ENCODE measurements around the gene ARL8A.
"Not testable (repeated sequence)": the region's sequence is repeated elsewhere in the genome, so short reads cannot be mapped to it uniquely, and the experiment has no call there.

The ARL8A gene

DNA sequence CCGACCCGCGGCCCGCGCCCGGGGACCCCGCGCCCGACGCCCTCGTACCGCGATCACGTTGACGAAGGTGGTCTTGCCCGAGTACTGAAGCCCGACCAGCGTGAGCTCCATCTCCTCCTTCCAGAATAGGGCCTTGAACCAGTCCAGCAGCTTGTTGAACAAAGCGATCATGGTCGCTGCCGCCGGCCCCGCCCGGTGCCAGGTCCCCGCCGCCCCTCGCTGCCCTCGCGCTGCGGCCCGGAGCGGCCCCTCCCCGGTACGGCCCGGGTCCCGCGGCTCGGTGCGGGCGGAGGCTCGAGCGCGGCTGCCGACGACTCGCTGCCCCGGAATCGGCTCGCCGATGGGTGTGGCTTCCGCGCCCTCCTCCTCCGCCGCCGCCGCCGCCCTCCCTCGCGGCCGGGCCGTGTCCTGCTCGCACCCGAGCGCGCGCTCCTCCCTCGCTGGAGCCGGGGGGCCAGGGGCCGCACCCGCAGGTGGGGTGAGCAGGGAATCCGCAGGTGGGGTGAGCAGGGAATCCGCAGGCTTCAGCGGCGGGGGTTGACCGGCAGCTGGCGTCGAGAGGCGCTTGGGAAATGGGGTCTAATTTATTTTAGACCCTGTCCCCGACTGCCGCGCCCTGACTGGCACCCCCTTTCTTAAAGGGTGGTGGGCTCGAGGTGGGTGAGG, at the start of gene ARL8A:
Gene ARL8A (minus strand): TSS at position 336 of the 666 bp plus-strand sequence. CDS start 165 bp downstream, at position 171.
- DNase-seq = peak; percentile 71

DNA sequence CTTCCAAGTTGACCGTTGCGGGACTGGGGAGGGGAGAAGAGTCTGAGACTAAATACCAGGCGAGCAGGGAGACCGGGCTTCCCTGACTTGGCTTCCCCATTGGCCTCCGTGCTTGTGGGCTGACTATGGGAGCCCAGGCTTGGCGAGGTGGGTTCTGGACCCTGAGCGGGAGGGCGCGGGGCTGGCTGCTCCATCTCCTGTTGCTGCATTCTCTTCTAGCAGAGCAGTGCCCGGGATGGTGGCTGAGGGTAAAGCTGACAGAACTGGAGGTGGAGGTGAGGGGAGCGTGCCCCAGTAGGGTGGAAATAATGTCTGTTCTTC, 49.8 kb upstream of the ARL8A start:
- no peak for DNase-seq

GRCh38 chr1:202193614-202194327, 49.2 kb upstream of the ARL8A start, which contains the start of gene LGR6:
Gene LGR6 (plus strand): TSS chr1:202193799. CDS start chr1:202193990, 191 bp downstream.
- DNase-seq = no peak

DNA sequence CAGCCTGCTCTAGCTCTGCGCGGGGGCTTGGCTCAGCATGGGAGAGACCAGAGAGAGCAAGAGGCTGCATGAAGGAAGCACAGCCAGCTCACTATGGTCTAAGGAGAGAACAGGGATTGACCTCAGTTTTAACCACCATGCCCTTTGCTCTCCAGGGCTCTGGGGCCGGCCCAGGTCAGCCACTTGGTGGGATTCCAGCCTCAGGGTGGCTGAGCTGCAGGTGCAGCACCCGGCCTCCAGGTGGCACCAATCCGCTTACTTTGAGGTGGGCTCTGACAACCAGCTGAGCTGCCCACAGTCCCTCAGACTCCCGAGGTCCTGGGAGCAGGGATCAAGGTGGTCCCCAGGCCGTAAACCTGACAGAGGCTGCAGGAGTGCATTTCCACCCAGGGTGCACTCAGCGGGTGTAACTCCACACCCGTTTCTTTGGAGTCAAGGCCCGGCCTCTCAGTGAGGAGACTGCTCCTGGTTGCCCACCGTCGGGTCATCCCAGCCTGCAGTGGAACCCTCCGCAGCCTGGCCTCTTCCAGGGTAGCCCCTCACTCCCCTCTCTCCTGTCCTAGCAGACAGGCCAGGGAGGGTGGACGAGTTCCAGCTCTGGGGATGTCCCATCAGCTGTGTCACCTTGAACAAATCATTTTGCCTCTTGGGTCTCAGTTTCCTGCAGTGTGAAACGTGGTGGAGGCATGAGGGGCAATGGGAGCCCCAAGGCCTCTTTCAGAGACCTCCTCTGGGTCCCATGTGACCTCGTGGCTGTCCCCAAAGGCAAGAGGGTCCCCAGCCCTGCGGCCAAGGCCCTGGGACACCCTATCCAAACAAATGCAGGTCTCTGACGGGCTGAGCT, 48.5 kb upstream of the ARL8A start:
- peak; percentile 47 for DNase-seq

DNA sequence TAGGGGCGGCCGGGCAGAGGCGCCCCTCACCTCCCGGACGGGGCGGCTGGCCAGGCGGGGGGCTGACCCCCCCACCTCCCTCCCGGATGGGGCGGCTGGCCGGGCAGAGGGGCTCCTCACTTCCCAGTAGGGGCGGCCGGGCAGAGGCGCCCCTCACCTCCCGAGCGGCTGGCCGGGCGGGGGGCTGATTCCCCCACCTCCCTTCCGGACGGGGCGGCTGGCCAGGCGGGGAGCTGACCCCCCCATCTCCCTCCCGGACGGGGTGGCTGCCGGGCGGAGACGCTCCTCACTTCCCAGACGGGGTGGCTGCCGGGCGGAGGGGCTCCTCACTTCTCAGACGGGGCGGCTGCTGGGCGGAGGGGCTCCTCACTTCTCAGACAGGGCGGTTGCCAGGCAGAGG, 46.9 kb upstream of the ARL8A start:
- not testable (repeated sequence) for DNase-seq

- DNase-seq = no peak
These were observed 45.6 kb upstream of the ARL8A start for GRCh38 chr1:202189918-202190715.

DNA sequence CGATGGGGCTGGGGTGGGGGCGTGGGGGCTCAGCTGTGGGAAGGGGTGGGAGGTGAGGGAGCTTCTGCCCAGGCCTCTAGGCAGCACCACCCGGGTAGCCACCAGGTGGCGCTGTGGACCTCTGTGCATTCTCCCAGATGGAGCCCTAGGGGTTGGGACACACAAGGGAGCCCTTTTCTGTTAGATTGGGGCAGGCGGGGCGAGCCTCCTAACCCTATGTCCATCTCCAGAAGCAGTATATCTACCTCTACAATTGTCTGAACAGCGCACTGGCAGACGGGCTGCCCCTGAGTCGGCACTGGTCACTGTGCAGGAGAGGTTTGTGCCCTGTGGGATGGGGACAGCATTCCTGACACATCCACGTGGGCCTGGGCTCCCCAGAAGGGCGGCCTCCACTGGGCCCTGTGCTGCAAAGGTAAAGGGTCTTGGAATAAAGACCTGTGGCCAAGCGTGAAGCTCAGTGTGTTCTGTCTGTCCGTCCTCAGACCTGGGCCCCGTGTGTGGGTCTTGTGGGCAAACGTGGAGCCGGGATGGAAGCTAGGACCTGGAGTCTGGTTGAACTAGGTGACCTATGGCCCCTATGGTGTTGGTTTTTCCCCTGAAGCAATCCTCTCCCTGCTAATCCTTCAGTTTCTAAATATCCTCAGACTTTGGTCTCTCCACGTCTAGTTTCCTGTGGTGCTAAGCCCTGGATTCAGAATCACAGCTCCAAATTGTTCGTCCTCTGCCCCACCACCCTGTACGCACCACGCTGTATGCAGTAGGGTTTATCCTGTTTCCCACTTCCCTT, 44.7 kb upstream of the ARL8A start:
- DNase-seq = peak; percentile 83

GRCh38 chr1:202187697-202188407, 43.3 kb upstream of the ARL8A start:
- DNase-seq = no peak

- DNase-seq = no peak
These were observed 42.6 kb upstream of the ARL8A start for GRCh38 chr1:202187041-202187671.

DNA sequence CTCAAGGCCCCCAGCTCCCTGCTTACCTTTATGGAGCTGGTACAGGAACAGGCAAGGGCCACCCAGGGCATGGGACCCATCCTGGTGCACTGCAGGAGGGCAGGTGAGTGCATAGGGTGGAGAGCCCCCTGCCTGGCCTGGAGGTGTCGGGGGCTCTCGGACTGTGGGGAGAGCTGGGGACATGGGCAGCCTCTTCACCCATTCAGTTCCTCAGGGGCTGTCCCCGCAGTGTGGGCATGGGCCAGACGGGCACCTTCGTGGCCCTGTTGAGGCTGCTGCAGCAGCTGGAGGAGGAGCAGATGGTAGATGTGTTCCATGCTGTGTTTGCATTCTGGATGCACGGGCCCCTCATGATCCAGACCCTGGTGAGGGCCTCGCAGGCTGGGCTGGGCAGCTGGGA, 41.8 kb upstream of the ARL8A start:
- DNase-seq = no peak

DNA sequence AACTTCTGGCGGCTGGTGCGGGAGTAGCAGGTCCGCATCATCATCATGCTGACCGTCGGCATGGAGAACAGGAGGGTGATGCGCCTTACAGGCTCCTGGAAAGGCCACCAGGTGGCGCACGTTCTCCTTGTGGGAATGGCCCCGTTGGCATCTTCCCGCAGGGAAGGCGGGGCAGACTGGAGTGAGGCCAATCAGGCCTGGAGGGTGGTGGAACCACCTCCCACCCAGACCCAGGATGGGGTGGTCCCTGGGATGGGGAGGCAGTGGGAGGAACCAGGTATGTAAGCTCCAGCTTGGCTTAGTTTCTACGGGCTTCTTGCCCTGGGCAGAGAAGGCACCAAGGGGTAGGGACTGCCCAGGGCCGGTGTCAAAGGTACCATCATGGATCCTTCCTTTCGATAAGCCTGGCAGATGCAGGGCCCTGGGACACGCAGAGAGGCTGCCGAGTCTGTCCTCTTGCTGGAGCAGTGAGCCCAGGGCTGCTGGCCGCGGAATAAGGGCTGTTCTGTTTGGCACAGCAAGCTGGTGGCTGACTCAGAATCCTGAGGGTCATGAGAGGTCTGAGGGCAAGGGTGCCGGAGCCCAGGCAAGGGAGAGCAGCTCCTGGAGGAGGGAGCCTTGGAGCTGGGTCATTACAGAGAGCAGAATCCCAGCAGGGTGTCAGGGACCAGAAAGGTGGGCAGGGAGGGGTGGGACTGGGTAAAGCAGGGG, 40.4 kb upstream of the ARL8A start:
- DNase-seq = peak; percentile 70

DNA sequence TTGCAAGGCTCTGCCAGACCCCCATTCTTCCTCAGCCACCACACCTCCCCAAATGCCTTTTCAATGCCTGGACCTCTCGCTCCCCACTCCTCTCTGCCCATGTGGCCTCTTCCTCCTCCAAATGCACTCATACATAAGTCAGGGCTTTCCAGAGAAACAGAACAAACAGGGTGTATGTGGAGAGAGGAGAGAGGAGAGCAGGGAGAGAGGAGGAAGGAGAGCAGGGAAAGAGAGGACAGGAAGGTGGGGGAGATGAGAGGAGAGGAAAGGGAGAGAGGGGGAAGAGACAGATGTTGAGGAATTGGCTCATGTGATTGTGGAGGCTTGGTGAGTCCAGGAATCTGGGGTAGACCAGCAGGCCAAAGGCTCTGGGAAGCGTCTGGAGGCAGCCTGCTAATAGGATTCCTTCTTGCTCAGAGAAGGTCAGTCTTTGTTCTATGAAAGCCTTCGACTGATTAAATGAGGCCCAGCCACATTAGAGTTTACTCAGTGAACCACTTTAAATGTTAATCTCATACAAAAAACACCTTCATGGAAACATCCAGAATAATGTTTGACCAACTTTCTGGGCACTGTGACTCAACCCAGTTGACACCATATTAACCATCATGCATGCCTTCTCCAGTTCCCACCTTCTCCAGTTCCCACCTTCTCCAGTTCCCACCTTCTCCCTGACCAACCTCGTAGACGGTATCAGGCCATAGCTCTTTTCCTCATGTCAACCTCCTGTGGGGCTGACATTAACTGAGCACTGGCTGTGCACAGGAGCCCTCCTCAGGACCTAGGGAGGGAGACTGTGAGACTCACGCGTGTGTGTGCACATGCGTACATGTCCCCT, 37.7 kb upstream of the ARL8A start:
- no peak for DNase-seq

GRCh38 chr1:202181586-202181985, 37.0 kb upstream of the ARL8A start:
- no peak for DNase-seq

- not testable (repeated sequence) for DNase-seq
These were observed 36.2 kb upstream of the ARL8A start for GRCh38 chr1:202180751-202181139.

DNA sequence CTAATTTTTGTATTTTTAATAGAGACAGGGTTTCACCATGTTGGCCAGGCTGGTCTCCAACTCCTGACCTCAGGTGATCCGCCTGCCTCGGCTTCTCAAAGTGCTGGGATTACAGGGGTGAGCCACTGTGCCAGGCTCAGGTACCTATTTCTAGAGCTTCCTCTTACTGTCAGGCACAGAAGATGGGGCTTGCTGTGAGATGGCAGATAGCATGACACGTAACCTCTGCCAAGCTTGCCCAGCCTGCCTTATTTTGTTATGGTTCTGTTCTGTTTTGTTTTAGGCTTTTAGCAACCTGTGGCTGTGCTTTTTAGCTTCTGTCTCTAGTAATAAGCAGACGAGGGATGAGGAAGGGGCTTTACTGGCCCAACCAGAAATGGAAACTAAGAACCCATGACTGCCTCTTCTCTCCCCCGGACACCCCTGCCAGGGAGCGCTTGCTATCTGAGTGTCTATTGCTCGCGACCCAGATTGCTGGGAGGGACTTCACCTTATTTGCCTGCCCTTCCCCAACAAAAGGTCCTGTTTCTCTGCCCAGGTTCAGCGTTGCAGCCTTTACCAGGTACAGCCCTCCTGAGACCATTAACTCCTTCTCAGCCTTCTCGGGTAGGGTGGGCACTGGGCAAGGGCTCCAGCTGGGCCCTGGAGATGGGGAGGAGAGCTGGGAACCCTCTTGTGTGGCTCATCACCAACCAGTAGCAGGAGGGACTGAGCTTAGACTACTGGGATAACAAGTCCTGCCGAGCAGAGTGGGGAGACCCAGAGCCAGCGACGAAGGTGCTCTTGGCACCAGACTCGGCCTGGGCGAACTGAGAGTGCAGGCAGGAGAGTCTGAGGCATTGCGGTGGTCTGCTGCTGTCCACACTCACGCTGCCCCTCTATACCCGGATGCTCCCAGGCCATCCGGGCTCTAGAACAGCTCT, 35.6 kb upstream of the ARL8A start:
- DNase-seq = no peak

DNA sequence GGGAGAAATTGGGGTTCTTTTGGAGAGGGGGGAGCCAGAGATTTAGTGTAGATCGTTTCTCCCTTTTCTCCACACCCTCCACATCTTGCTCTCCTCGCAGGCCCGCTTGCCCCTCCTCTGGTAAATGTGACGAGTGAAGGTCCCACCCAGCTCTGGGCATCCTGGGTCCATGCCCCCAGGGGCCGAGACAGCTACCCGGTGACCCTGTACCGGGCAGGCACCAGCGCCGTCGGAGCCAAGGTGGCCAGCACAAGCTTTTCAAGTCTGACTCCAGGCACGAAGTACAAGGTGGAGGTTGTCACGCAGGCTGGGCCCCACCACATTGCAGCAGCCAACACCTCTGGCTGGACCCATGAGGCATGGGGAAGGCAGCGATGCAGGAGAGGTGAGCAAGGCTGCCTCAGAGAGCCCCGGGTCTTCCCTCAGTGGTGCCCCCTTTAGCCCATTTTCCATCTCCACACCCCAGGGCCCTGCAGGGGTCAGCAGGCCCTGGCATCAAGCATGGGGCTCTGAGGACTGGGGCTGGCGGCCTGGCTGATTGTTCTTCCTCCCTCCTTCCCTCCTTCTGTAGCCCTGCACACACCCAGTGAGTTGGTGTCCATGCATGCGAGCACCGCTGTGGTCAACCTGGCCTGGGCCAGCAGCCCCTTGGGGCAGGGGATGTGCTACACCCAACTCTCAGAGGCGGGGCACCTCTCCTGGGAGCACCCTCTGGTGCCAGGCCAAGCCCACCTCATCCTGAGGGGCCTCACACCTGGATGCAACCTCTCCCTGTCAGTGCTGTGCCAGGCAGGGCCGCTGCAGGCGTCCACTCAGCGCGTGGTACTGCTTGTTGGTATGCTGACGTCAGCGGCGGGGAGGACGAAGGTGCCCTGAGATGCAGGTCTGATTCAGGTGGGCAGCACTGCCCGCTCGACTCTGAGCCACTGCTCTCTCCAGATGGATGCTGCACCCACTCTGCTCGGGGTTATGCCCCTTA, 32.7 kb upstream of the ARL8A start:
- DNase-seq = no peak

DNA sequence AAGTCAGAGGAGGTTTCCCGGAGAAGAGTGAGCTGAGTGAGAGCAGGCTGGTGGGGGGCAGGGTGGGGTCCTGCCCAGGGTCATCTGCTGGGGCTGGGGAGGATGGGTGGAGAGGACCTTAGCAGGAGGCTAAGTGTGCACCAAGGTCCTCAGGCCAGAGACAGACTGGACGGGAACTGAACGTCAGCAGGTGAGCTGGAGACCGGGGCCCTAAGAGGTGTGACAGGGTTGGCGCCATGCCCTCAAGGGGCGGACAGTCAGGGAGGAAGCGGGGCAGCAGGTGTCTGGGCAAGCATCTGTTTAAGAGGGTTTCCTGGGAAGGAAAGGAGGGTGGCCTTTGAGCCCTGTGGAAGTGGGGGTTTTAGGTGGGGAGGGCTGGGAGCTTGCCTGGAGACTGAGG, 29.5 kb upstream of the ARL8A start:
- no peak for DNase-seq
